GM20000 (cell line): Measurements from ENCODE around the gene ZNF605.
A peak's percentile ranks its signal among the peaks of the same experiment; 100 is the strongest.
"Not testable (repeated sequence)": the region's sequence is repeated elsewhere in the genome, so short reads cannot be mapped to it uniquely, and the experiment has no call there.

ENCODE experiments used
- DNase-seq: peaks from one replicate; pipeline ENCODE4 v3.0.0; 2012; ENCODE audit warnings: low spot score
- CTCF ChIP-seq: IDR thresholded peaks from 2 replicates; pipeline ENCODE4 v1.5.1; 2012; ENCODE audit warnings: mild to moderate bottlenecking, control low read depth; ENCODE audit errors: extremely low read depth, missing control alignments

The ZNF605 gene

GRCh38 chr12:132887513-132888351 is 68.4 kb downstream of the ZNF605 start, which contains the start of gene CHFR:
TSS of gene CHFR (minus strand) at chr12:132887605. CDS start at chr12:132887328, 277 bp downstream.
- DNase-seq = peak; percentile 99
- TF ChIP-seq CTCF = no peak

GRCh38 chr12:132886529-132887477 is 69.3 kb downstream of the ZNF605 start:
- no peak for DNase-seq
- TF ChIP-seq CTCF = no peak

GRCh38 chr12:132881818-132882217 is 74.3 kb downstream of the ZNF605 start:
- no peak for DNase-seq
- TF ChIP-seq CTCF = no peak

GRCh38 chr12:132874620-132875019 is 81.5 kb downstream of the ZNF605 start:
- DNase-seq = not testable (repeated sequence)

- no peak for TF ChIP-seq CTCF
- no peak for DNase-seq
These were observed 81.9 kb downstream of the ZNF605 start for GRCh38 chr12:132874175-132874574.

- no peak for DNase-seq
- no peak for TF ChIP-seq CTCF
These were observed 82.4 kb downstream of the ZNF605 start for GRCh38 chr12:132873724-132874123.

GRCh38 chr12:132872975-132873421 is 83.1 kb downstream of the ZNF605 start:
- DNase-seq = no peak
- TF ChIP-seq CTCF = no peak
